Measurements from ENCODE around the gene NCR3LG1.
"Not testable (repeated sequence)": the region's sequence is repeated elsewhere in the genome, so short reads cannot be mapped to it uniquely, and the experiment has no call there.

Gene NCR3LG1

GRCh38 chr11:17406818-17407149, 55.2 kb downstream of the NCR3LG1 start:
- no peak for DNase-seq (ENCODE audit: low read depth, low spot score)
- H3K27ac ChIP-seq, result no peak overlapping the region

GRCh38 chr11:17407575-17407974, 56.0 kb downstream of the NCR3LG1 start:
- no peak for DNase-seq (ENCODE audit: low read depth, low spot score)
- no peak overlapping the region for H3K27ac ChIP-seq

- DNase-seq (ENCODE audit: low read depth, low spot score), result no peak
- H3K27ac ChIP-seq, result no peak overlapping the region
Measured at GRCh38 chr11:17408026-17408425, 56.4 kb downstream of the NCR3LG1 start.

- no peak overlapping the region for H3K27ac ChIP-seq
- DNase-seq (ENCODE audit: low read depth, low spot score), result no peak
Measured at GRCh38 chr11:17408641-17409040, 57.0 kb downstream of the NCR3LG1 start.

- no peak overlapping the region for H3K27ac ChIP-seq
- DNase-seq (ENCODE audit: low read depth, low spot score), result no peak
Measured at GRCh38 chr11:17410606-17411379, 59.2 kb downstream of the NCR3LG1 start.

GRCh38 chr11:17411418-17411817, 59.8 kb downstream of the NCR3LG1 start:
- no peak overlapping the region for H3K27ac ChIP-seq
- DNase-seq (ENCODE audit: low read depth, low spot score), result no peak

- DNase-seq (ENCODE audit: low read depth, low spot score), result no peak
- H3K27ac ChIP-seq, result no peak overlapping the region
Measured at GRCh38 chr11:17412488-17413180, 61.0 kb downstream of the NCR3LG1 start.

- no peak overlapping the region for H3K27ac ChIP-seq
- no peak for DNase-seq (ENCODE audit: low read depth, low spot score)
Measured at GRCh38 chr11:17413414-17414316, 62.1 kb downstream of the NCR3LG1 start.

GRCh38 chr11:17414317-17414737, 62.7 kb downstream of the NCR3LG1 start:
- H3K27ac ChIP-seq, result no peak overlapping the region
- DNase-seq (ENCODE audit: low read depth, low spot score), result no peak

GRCh38 chr11:17414992-17415391, 63.4 kb downstream of the NCR3LG1 start:
- DNase-seq (ENCODE audit: low read depth, low spot score), result no peak

GRCh38 chr11:17415523-17416104, 64.0 kb downstream of the NCR3LG1 start:
- DNase-seq (ENCODE audit: low read depth, low spot score), result no peak
- H3K27ac ChIP-seq, result no peak overlapping the region

More at GRCh38 chr11:17414992-17415391, 63.4 kb downstream of the NCR3LG1 start:
- no peak overlapping the region for H3K27ac ChIP-seq

- DNase-seq (ENCODE audit: low read depth, low spot score), result no peak
- H3K27ac ChIP-seq, result no peak overlapping the region
Measured at GRCh38 chr11:17416492-17416891, 64.9 kb downstream of the NCR3LG1 start.

- H3K27ac ChIP-seq, result no peak overlapping the region
- no peak for DNase-seq (ENCODE audit: low read depth, low spot score)
Measured at GRCh38 chr11:17418444-17419081, 67.0 kb downstream of the NCR3LG1 start.

- no peak overlapping the region for H3K27ac ChIP-seq
- no peak for DNase-seq (ENCODE audit: low read depth, low spot score)
Measured at GRCh38 chr11:17421781-17422180, 70.2 kb downstream of the NCR3LG1 start.

- DNase-seq (ENCODE audit: low read depth, low spot score), result no peak
- no peak overlapping the region for H3K27ac ChIP-seq
Measured at GRCh38 chr11:17423533-17424310, 72.1 kb downstream of the NCR3LG1 start.

- not testable (repeated sequence) for H3K27ac ChIP-seq; DNase-seq (ENCODE audit: low read depth, low spot score)
Measured at GRCh38 chr11:17426233-17426632, 74.6 kb downstream of the NCR3LG1 start.

Data from epithelial cell of prostate (primary cell).